SK-N-SH treated with all-trans-retinoic acid at 6 μM for 48 hours (cell line): ENCODE data around the gene SRRM2.

ENCODE experiments used
- ATAC-seq: fragments of 200-7000 bp; cut with Tn5 transposase; 3 replicates; pipeline ENCODE4 v1.9.1; 2020; ENCODE audit warnings: mild to moderate bottlenecking, moderate library complexity
- BACH2 ChIP-seq: fragments of 250-450 bp; sonication (Bioruptor Pico); IDR thresholded peaks from 2 replicates; pipeline ENCODE4 v1.9.0; 2021; ENCODE audit warnings: mild to moderate bottlenecking, borderline replicate concordance
- CREB5 ChIP-seq: fragments of 250-450 bp; sonication (Bioruptor Pico); IDR thresholded peaks from 2 replicates; pipeline ENCODE4 v1.5.1; 2020; ENCODE audit warnings: low read depth, mild to moderate bottlenecking, moderate library complexity
- CSDC2 ChIP-seq: fragments of 250-450 bp; sonication (Bioruptor Pico); IDR thresholded peaks from 2 replicates; pipeline ENCODE4 v1.5.0; 2020; ENCODE audit warnings: mild to moderate bottlenecking, moderate library complexity
- CSRNP3 ChIP-seq: fragments of 250-450 bp; sonication (Bioruptor Pico); IDR thresholded peaks from 2 replicates; pipeline ENCODE4 v1.5.1; 2021; ENCODE audit warnings: mild to moderate bottlenecking, moderate library complexity
- ESRRG ChIP-seq: fragments of 250-450 bp; sonication (Bioruptor Pico); IDR thresholded peaks from 2 replicates; pipeline ENCODE4 v1.6.1; 2021; ENCODE audit warnings: mild to moderate bottlenecking
- GLIS3 ChIP-seq: fragments of 250-450 bp; sonication (Bioruptor Pico); IDR thresholded peaks from 2 replicates; pipeline ENCODE4 v1.5.0; 2020; ENCODE audit warnings: mild to moderate bottlenecking, moderate library complexity
- ISL1 ChIP-seq: fragments of 250-450 bp; sonication (Bioruptor Pico); IDR thresholded peaks from 2 replicates; pipeline ENCODE4 v2.1.2; 2022; ENCODE audit warnings: mild to moderate bottlenecking, moderate library complexity
- OSR1 ChIP-seq: fragments of 250-450 bp; sonication (Bioruptor Pico); IDR thresholded peaks from 2 replicates; pipeline ENCODE4 v1.8.0; 2022; ENCODE audit warnings: moderate library complexity, mild to moderate bottlenecking, inconsistent platforms
- PATZ1 ChIP-seq: fragments of 250-450 bp; sonication (Bioruptor Pico); IDR thresholded peaks from 2 replicates; pipeline ENCODE4 v1.8.0; 2020; ENCODE audit warnings: mild to moderate bottlenecking, moderate library complexity, borderline replicate concordance
- POU6F1 ChIP-seq: fragments of 250-450 bp; sonication (Bioruptor Pico); IDR thresholded peaks from 2 replicates; pipeline ENCODE4 v1.8.0; 2021; ENCODE audit warnings: low read depth, mild to moderate bottlenecking, moderate library complexity, borderline replicate concordance
- RARB ChIP-seq: fragments of 250-450 bp; sonication (Bioruptor Pico); IDR thresholded peaks from 2 replicates; pipeline ENCODE4 v1.8.0; 2021; ENCODE audit warnings: mild to moderate bottlenecking, moderate library complexity
- SNAI2 ChIP-seq: fragments of 250-450 bp; sonication (Bioruptor Pico); IDR thresholded peaks from 2 replicates; pipeline ENCODE4 v1.5.0; 2020; ENCODE audit warnings: mild to moderate bottlenecking, moderate library complexity
- TCF4 ChIP-seq: fragments of 250-450 bp; sonication (Bioruptor Pico); IDR thresholded peaks from 2 replicates; pipeline ENCODE4 v1.8.0; 2021; ENCODE audit warnings: mild to moderate bottlenecking, moderate library complexity, borderline replicate concordance
- TOX ChIP-seq: fragments of 250-450 bp; sonication (Bioruptor Pico); IDR thresholded peaks from 2 replicates; pipeline ENCODE4 v1.8.0; 2021; ENCODE audit warnings: mild to moderate bottlenecking, moderate library complexity, borderline replicate concordance
- TSHZ2 ChIP-seq: fragments of 250-450 bp; sonication (Bioruptor Pico); IDR thresholded peaks from 2 replicates; pipeline ENCODE4 v1.5.0; 2020; ENCODE audit warnings: mild to moderate bottlenecking, moderate library complexity
- ZFP3 ChIP-seq: fragments of 250-450 bp; sonication (Bioruptor Pico); IDR thresholded peaks from 2 replicates; pipeline ENCODE4 v1.5.0; 2020; ENCODE audit warnings: mild to moderate bottlenecking, moderate library complexity
- ZFP30 ChIP-seq: fragments of 450-650 bp; formaldehyde crosslinking; IDR thresholded peaks from 2 replicates; pipeline ENCODE4 v1.5.0; 2022; ENCODE audit warnings: mild to moderate bottlenecking, moderate library complexity
- ZNF70 ChIP-seq: fragments of 450-650 bp; formaldehyde crosslinking; IDR thresholded peaks from 2 replicates; pipeline ENCODE4 v1.5.0; 2020; ENCODE audit warnings: mild to moderate bottlenecking, moderate library complexity
- ZNF8 ChIP-seq: fragments of 450-650 bp; formaldehyde crosslinking; IDR thresholded peaks from 2 replicates; pipeline ENCODE4 v1.5.0; 2020; ENCODE audit warnings: mild to moderate bottlenecking, moderate library complexity

SRRM2 gene

GRCh38 chr16:2787961-2788360 lies 35.5 kb downstream of the SRRM2 start (continued):
- no peak for TF ChIP-seq CSRNP3 (CRISPR knock-in tag)
- TF ChIP-seq TOX (CRISPR knock-in tag): no peak
- no peak for TF ChIP-seq OSR1 (CRISPR knock-in tag)
- TF ChIP-seq ISL1 (CRISPR knock-in tag): no peak
- TF ChIP-seq TSHZ2 (CRISPR knock-in tag): no peak
- TF ChIP-seq ZFP3 (CRISPR knock-in tag): no peak
- TF ChIP-seq SNAI2: no peak
- no peak for TF ChIP-seq CSDC2
- TF ChIP-seq ZNF70 (CRISPR knock-in tag): no peak
- TF ChIP-seq TCF4 (CRISPR knock-in tag): no peak
- TF ChIP-seq ESRRG (CRISPR knock-in tag): no peak

- no peak for TF ChIP-seq RARB (CRISPR knock-in tag)
- TF ChIP-seq ZNF8 (CRISPR knock-in tag): no peak
- TF ChIP-seq SNAI2: no peak
- no peak for TF ChIP-seq PATZ1
- TF ChIP-seq ZFP30 (CRISPR knock-in tag): no peak
- no peak for TF ChIP-seq OSR1 (CRISPR knock-in tag)
These were observed 38.2 kb downstream of the SRRM2 start for GRCh38 chr16:2790631-2791030.

GRCh38 chr16:2791174-2791573 lies 38.7 kb downstream of the SRRM2 start:
- no peak for TF ChIP-seq ESRRG (CRISPR knock-in tag)
- no peak for ATAC-seq

More at GRCh38 chr16:2790631-2791030, 38.2 kb downstream of the SRRM2 start:
- ATAC-seq: no peak

GRCh38 chr16:2792940-2793339 lies 40.5 kb downstream of the SRRM2 start:
- ATAC-seq: no peak
- TF ChIP-seq POU6F1 (CRISPR knock-in tag): no peak
- no peak for TF ChIP-seq CSDC2

GRCh38 chr16:2795395-2796143 lies 43.1 kb downstream of the SRRM2 start:
- no peak for ATAC-seq
- TF ChIP-seq ISL1 (CRISPR knock-in tag) (no peak), GLIS3 (CRISPR knock-in tag) (no peak), PATZ1 (no peak), BACH2 (no peak), OSR1 (CRISPR knock-in tag) (no peak), CSRNP3 (CRISPR knock-in tag) (no peak), TOX (CRISPR knock-in tag) (no peak), ESRRG (CRISPR knock-in tag) (no peak), SNAI2 (no peak), CREB5 (CRISPR knock-in tag) (no peak), ZFP3 (CRISPR knock-in tag) (no peak), TCF4 (CRISPR knock-in tag) (no peak)
